ENCODE data around the gene PTEN. TPM values are rescaled to one million over a fixed set of nuclear protein-coding genes. Genes with fewer than 3 reads are reported as not detected.
"Not testable (repeated sequence)": the region's sequence is repeated elsewhere in the genome, so short reads cannot be mapped to it uniquely, and the experiment has no call there.

PTEN gene
- total RNA-seq, 2 experiments from 2014 or later, result 79.8 to 86.0 TPM

GRCh38 chr10:87827681-87828080, 35.7 kb upstream of the PTEN start:
- ChIA-PET POLR2A (interaction anchor here (0.6 to 1.4 kb wide), 2 partner anchors 10 to 94 kb away, joined by 3 to 4 read pairs; partner anchors contain the start of gene ATAD1), CTCF (no interaction called here)
- Mint-ChIP-seq H3K4me1 (ENCODE audit: low read depth) (peaks cover 22% of the 10 kb centered on the region), H3K4me3 (no peak overlapping the region), H3K27me3 (no peaks in the 10 kb centered on the region), H3K9me3 (no peaks in the 10 kb centered on the region), H3K36me3 (ENCODE audit: low read depth) (no peaks in the 10 kb centered on the region), H3K27ac (peak overlapping the region; percentile 47)
- ATAC-seq (ENCODE audit: poor library complexity), result no peak
- intact Hi-C loops (cut with DNase I, micrococcal nuclease), result no loop called here
- TF ChIP-seq CTCF (IDR thresholded peaks at IDR 0.05), result no peak
- no peak overlapping the region for H3K4me3 ChIP-seq (ENCODE audit: low read length)
- H3K36me3 ChIP-seq (ENCODE audit: insufficient read depth, low read length), result no peaks in the 10 kb centered on the region
- no peaks in the 10 kb centered on the region for H3K27me3 ChIP-seq (ENCODE audit: control insufficient read depth in 1 of 2, insufficient read depth in 2 of 2, low read length in 2 of 2)
- no peak for DNase-seq
- no peaks in the 10 kb centered on the region for H3K4me1 ChIP-seq (ENCODE audit: insufficient read depth, low read length)
- no peaks in the 10 kb centered on the region for H3K9me3 ChIP-seq (ENCODE audit: control insufficient read depth in 1 of 2, insufficient read depth in 1 of 2, low read length in 2 of 2)
- H3K27ac ChIP-seq (ENCODE audit: low read depth in 1 of 2, low read length in 2 of 2), result no peak overlapping the region

- H3K4me3 ChIP-seq (ENCODE audit: low read length); DNase-seq; H3K27me3 Mint-ChIP-seq; H3K27me3 ChIP-seq (ENCODE audit: control insufficient read depth in 1 of 2, insufficient read depth in 2 of 2, low read length in 2 of 2); H3K9me3 Mint-ChIP-seq; H3K4me3 Mint-ChIP-seq; H3K27ac Mint-ChIP-seq; H3K4me1 ChIP-seq (ENCODE audit: insufficient read depth, low read length); H3K27ac ChIP-seq (ENCODE audit: low read depth in 1 of 2, low read length in 2 of 2); ATAC-seq (ENCODE audit: poor library complexity); CTCF ChIA-PET; H3K36me3 ChIP-seq (ENCODE audit: insufficient read depth, low read length); intact Hi-C loops (cut with DNase I, micrococcal nuclease); H3K9me3 ChIP-seq (ENCODE audit: control insufficient read depth in 1 of 2, insufficient read depth in 1 of 2, low read length in 2 of 2); H3K36me3 Mint-ChIP-seq (ENCODE audit: low read depth): not testable (repeated sequence)
- H3K4me1 Mint-ChIP-seq (ENCODE audit: low read depth), result peaks cover 22% of the 10 kb centered on the region
- POLR2A ChIA-PET, result interaction anchor here (1.4 to 2.4 kb wide), 2 partner anchors 11 to 33 kb away, joined by 5 to 12 read pairs; partner anchors contain the start of gene ATAD1
These were observed 34.4 kb upstream of the PTEN start for GRCh38 chr10:87829051-87829450.

GRCh38 chr10:87829986-87830729, 33.3 kb upstream of the PTEN start:
- intact Hi-C loops (cut with DNase I, micrococcal nuclease), result no loop called here
- Mint-ChIP-seq H3K4me3 (no peak overlapping the region), H3K27me3 (no peaks in the 10 kb centered on the region), H3K36me3 (ENCODE audit: low read depth) (no peaks in the 10 kb centered on the region), H3K27ac (no peak overlapping the region), H3K4me1 (ENCODE audit: low read depth) (peaks cover 22% of the 10 kb centered on the region), H3K9me3 (no peaks in the 10 kb centered on the region)
- TF ChIP-seq CTCF (IDR thresholded peaks at IDR 0.05), result no peak
- ChIA-PET POLR2A (interaction anchor here (2.4 kb wide), 1 partner anchor 12 kb away, joined by 12 read pairs; the partner anchor contains the start of gene ATAD1), CTCF (no interaction called here)
- Histone ChIP-seq H3K4me1 (ENCODE audit: insufficient read depth, low read length) (no peaks in the 10 kb centered on the region), H3K27ac (ENCODE audit: low read depth in 1 of 2, low read length in 2 of 2) (no peak overlapping the region), H3K36me3 (ENCODE audit: insufficient read depth, low read length) (no peaks in the 10 kb centered on the region), H3K4me3 (ENCODE audit: low read length) (no peak overlapping the region), H3K9me3 (ENCODE audit: control insufficient read depth in 1 of 2, insufficient read depth in 1 of 2, low read length in 2 of 2) (no peaks in the 10 kb centered on the region), H3K27me3 (ENCODE audit: control insufficient read depth in 1 of 2, insufficient read depth in 2 of 2, low read length in 2 of 2) (no peaks in the 10 kb centered on the region)
- ATAC-seq (ENCODE audit: poor library complexity), result no peak
- DNase-seq, result no peak

- ChIA-PET CTCF (no interaction called here), POLR2A (no interaction called here)
- no peaks in the 10 kb centered on the region for H3K27me3 ChIP-seq (ENCODE audit: control insufficient read depth in 1 of 2, insufficient read depth in 2 of 2, low read length in 2 of 2)
- TF ChIP-seq CTCF (IDR thresholded peaks at IDR 0.05), result no peak
- Mint-ChIP-seq H3K9me3 (no peaks in the 10 kb centered on the region), H3K4me1 (ENCODE audit: low read depth) (no peaks in the 10 kb centered on the region), H3K27ac (no peak overlapping the region), H3K27me3 (no peaks in the 10 kb centered on the region), H3K4me3 (no peak overlapping the region), H3K36me3 (ENCODE audit: low read depth) (no peaks in the 10 kb centered on the region)
- H3K4me1 ChIP-seq (ENCODE audit: insufficient read depth, low read length), result no peaks in the 10 kb centered on the region
- H3K4me3 ChIP-seq (ENCODE audit: low read length), result no peak overlapping the region
- no peaks in the 10 kb centered on the region for H3K36me3 ChIP-seq (ENCODE audit: insufficient read depth, low read length)
- ATAC-seq (ENCODE audit: poor library complexity) (no peak), DNase-seq (no peak)
- no peaks in the 10 kb centered on the region for H3K9me3 ChIP-seq (ENCODE audit: control insufficient read depth in 1 of 2, insufficient read depth in 1 of 2, low read length in 2 of 2)
- no peak overlapping the region for H3K27ac ChIP-seq (ENCODE audit: low read depth in 1 of 2, low read length in 2 of 2)
- intact Hi-C loops (cut with DNase I, micrococcal nuclease), result no loop called here
These were observed 27.3 kb upstream of the PTEN start for GRCh38 chr10:87836098-87836497.

All from CD4-positive, alpha-beta T cell (primary cell).